GM18498 (cell line): ENCODE measurements around the gene ACSM4.
"Not testable (repeated sequence)": the region's sequence is repeated elsewhere in the genome, so short reads cannot be mapped to it uniquely, and the experiment has no call there.

Experiments
- ATAC-seq: cut with Tn5 transposase; IDR thresholded peaks from one replicate; pipeline ENCODE4 v1.9.1; 2021; ENCODE audit warnings: mild to moderate bottlenecking, moderate library complexity; ENCODE audit not compliant: unreplicated experiment

ACSM4 gene

GRCh38 chr12:7337790-7338189 is 33.9 kb downstream of the ACSM4 start:
- ATAC-seq, result not testable (repeated sequence)

- ATAC-seq, result no peak
Observed at GRCh38 chr12:7339675-7340074, 35.8 kb downstream of the ACSM4 start.

GRCh38 chr12:7344833-7345606 is 41.1 kb downstream of the ACSM4 start:
- no peak for ATAC-seq

GRCh38 chr12:7346551-7347225 is 42.8 kb downstream of the ACSM4 start:
- no peak for ATAC-seq

GRCh38 chr12:7349418-7349817 is 45.5 kb downstream of the ACSM4 start:
- ATAC-seq, result no peak

GRCh38 chr12:7351177-7351576 is 47.3 kb downstream of the ACSM4 start:
- ATAC-seq, result no peak

- ATAC-seq, result no peak
Observed at GRCh38 chr12:7352661-7353060, 48.8 kb downstream of the ACSM4 start.

- no peak for ATAC-seq
Observed at GRCh38 chr12:7354529-7354928, 50.7 kb downstream of the ACSM4 start.

- no peak for ATAC-seq
Observed at GRCh38 chr12:7361265-7361664, 57.4 kb downstream of the ACSM4 start.

GRCh38 chr12:7362734-7363133 is 58.9 kb downstream of the ACSM4 start:
- no peak for ATAC-seq

GRCh38 chr12:7369274-7369729 is 65.4 kb downstream of the ACSM4 start:
- ATAC-seq, result peak; percentile 84

GRCh38 chr12:7373226-7373625 is 69.4 kb downstream of the ACSM4 start:
- ATAC-seq, result no peak

- ATAC-seq, result no peak
Observed at GRCh38 chr12:7374423-7375144, 70.7 kb downstream of the ACSM4 start.

GRCh38 chr12:7375145-7375543 is 71.3 kb downstream of the ACSM4 start:
- ATAC-seq, result no peak

- ATAC-seq, result no peak
Observed at GRCh38 chr12:7376196-7376595, 72.3 kb downstream of the ACSM4 start.
